ENCODE results near the gene PLXNA1. TPM values are rescaled to one million over a fixed set of nuclear protein-coding genes. Genes with fewer than 3 reads are reported as not detected.

Gene PLXNA1
- total RNA-seq = 10 to 100 TPM; 21.3 to 32.2 (median 25.9) TPM

DNA sequence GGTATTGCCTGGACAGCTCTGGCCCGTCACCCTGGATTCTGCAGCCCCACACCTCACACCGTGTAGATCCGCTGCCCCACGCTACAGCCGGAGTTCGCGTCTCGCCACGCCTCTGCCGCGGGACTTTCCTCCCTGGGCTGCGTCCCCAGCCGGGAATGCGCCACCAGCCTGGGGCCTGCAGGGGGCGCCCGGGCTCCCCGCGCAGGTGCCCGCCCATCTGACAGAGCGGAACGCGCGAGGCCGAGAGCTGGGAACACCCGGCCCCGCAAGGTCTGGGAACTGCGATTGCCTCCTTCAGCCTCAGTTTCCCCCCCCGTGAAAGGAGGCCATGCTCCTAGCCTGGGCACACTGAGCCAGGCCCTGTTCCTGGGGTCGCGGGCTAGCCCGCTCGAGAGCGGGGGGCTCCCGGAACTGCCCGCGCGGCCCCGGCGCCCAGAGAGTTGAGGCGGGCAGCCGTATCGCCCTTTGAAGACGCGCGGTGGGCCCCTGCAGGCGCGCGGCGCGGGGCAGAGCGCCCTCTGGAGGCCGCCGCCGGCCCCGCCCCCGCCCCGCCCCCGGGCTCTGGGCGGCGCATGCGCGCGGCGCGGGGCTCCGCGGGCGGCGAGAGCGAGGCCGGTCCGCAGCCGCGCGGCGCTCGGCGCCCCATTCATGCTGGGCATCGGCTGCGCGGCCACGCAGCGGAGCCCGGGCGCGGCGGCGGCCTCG, at the start of gene PLXNA1:
TSS of gene PLXNA1 (plus strand) at position 645 of the 705 bp plus-strand sequence. CDS start 5,479 bp downstream, outside the sequence.
- DNase-seq (ENCODE audit: low spot score in 2 of 2) = no peak
- H3K4me1 ChIP-seq = peaks cover 3 to 6% of the 10 kb centered on the region in 2 donors
- intact Hi-C loops (cut with DNase I; ENCODE audit: low total_unique reads) = loop anchor here (5.0 kb wide), 1 partner anchor 230 kb away; no protein-coding TSS in a partner anchor
- peak within 1 kb of the TSS; percentile 85 to 94 (median 87) for H3K4me3 ChIP-seq
- H3K27me3 ChIP-seq = no peaks in the 10 kb centered on the region
- H3K27ac ChIP-seq = peak within 1 kb of the TSS; percentile 54 to 82
- TF ChIP-seq, protein P1, sequence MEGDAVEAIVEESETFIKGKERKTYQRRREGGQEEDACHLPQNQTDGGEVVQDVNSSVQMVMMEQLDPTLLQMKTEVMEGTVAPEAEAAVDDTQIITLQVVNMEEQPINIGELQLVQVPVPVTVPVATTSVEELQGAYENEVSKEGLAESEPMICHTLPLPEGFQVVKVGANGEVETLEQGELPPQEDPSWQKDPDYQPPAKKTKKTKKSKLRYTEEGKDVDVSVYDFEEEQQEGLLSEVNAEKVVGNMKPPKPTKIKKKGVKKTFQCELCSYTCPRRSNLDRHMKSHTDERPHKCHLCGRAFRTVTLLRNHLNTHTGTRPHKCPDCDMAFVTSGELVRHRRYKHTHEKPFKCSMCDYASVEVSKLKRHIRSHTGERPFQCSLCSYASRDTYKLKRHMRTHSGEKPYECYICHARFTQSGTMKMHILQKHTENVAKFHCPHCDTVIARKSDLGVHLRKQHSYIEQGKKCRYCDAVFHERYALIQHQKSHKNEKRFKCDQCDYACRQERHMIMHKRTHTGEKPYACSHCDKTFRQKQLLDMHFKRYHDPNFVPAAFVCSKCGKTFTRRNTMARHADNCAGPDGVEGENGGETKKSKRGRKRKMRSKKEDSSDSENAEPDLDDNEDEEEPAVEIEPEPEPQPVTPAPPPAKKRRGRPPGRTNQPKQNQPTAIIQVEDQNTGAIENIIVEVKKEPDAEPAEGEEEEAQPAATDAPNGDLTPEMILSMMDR (IDR thresholded peaks at IDR 0.05) = peak; percentile 79 to 89 (median 86)
- TF ChIP-seq POLR2A (IDR thresholded peaks at IDR 0.05) (no peak), POLR2AphosphoS5 (IDR thresholded peaks at IDR 0.05) (peak in 1 of 3 donors; percentile 11)
- no peaks in the 10 kb centered on the region for H3K9me3 ChIP-seq
- H3K36me3 ChIP-seq = no peaks in the 10 kb centered on the region

DNA sequence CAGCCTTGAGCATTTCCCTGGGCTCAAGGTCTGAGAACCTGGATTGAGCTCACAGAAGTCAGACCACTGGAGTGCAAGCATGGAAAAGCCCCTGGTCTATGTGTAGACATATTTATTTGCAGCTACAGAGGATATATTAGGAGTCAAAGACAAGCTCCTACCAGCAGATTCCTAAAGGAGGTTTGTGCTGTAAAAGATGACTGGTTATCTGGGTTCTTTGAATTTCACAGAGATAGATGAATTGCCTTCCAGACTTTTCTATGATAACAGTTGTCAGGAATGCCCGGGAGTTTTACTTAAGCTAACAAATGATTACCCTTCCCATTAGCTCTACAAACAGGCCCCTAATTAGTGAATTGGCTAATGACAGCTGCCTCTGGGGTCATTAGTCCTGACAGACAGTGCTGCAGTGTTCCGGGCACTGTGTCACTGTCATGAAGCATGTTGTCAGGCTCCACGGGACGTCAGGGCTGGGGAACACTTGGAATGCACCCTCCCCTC, 48.8 kb upstream of the PLXNA1 start:
- no peak overlapping the region for H3K27ac ChIP-seq
- intact Hi-C loops (cut with DNase I; ENCODE audit: low total_unique reads) = no loop called here

DNA sequence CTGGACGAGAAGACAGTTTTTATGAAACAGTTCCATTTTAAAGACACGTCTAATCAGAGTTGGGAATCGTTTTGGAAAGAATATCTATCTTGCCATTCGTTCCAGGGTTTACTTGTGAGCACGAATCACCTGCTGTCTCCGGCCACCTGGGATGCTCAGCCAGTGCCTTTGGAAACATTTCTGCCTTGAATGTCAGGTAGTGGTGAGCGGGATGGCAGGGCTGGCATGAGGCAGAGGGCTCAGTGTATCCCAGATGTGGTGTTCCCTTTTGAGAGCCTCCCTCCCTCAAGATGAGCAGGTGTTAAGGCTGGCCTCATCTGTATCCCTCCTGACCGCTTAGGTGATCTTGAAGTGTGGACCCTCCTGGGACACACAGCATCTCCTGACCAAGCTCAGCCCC, 47.9 kb upstream of the PLXNA1 start:
- Histone ChIP-seq H3K27me3 (no peaks in the 10 kb centered on the region), H3K9me3 (no peaks in the 10 kb centered on the region), H3K4me1 (peaks cover 0 to 3% of the 10 kb centered on the region in 2 donors), H3K4me3 (no peak overlapping the region), H3K27ac (no peak overlapping the region), H3K36me3 (no peaks in the 10 kb centered on the region)
- intact Hi-C loops (cut with DNase I; ENCODE audit: low total_unique reads) = no loop called here
- TF ChIP-seq, protein P1 (IDR thresholded peaks at IDR 0.05) = no peak
- no peak for TF ChIP-seq POLR2A (IDR thresholded peaks at IDR 0.05)
- no peak for TF ChIP-seq POLR2AphosphoS5 (IDR thresholded peaks at IDR 0.05)
- no peak for DNase-seq (ENCODE audit: low spot score in 2 of 2)

More for the DNA sequence above, 48.8 kb upstream of the PLXNA1 start:
- Histone ChIP-seq H3K9me3 (no peaks in the 10 kb centered on the region), H3K4me3 (no peak overlapping the region), H3K36me3 (no peaks in the 10 kb centered on the region), H3K4me1 (peaks cover 0 to 3% of the 10 kb centered on the region in 2 donors), H3K27me3 (no peaks in the 10 kb centered on the region)
- TF ChIP-seq, protein P1 (IDR thresholded peaks at IDR 0.05) = no peak
- TF ChIP-seq POLR2A (IDR thresholded peaks at IDR 0.05) (no peak), POLR2AphosphoS5 (IDR thresholded peaks at IDR 0.05) (no peak)
- no peak for DNase-seq (ENCODE audit: low spot score in 2 of 2)

DNA sequence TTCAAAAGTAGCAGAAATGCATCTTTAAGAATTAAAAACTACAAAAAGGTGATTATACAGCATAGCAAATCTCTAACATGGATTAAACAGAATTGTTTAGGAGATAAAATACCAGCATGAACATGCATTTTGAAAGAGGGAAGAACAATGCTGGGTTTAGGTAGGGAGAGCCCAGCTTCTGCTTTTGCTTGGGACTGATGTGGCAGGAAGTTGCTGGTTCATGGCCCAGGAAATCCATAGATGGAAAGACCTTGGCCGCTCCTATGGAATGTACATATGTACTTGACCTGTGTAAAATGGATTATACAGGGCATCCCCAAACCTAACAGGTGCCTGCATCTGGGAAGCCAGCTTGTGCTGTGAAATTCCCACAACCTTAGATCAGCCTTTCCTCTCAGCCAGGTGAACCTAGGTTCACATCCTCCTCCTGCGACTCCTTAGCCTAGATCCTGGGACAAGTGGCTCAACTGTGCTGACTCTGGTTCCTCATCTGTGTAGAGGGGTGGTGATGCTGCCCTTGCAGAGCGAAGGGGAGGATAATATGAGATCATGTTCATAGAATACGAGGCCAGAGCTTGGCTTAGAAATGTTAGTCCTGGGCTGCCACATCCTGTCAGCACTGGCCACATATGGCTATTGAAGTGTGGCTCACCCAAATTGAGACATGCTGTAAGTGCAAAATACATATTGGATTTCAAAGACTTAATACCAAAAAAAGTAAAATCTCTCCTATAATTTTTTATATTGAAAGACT, 47.0 kb upstream of the PLXNA1 start:
- Histone ChIP-seq H3K4me3 (no peak overlapping the region), H3K27ac (no peak overlapping the region), H3K27me3 (no peaks in the 10 kb centered on the region), H3K36me3 (no peaks in the 10 kb centered on the region), H3K9me3 (no peaks in the 10 kb centered on the region), H3K4me1 (peaks cover 0 to 3% of the 10 kb centered on the region in 2 donors)
- TF ChIP-seq POLR2A (IDR thresholded peaks at IDR 0.05) (no peak), POLR2AphosphoS5 (IDR thresholded peaks at IDR 0.05) (no peak)
- TF ChIP-seq, protein P1 (IDR thresholded peaks at IDR 0.05) = no peak
- intact Hi-C loops (cut with DNase I; ENCODE audit: low total_unique reads) = no loop called here
- no peak for DNase-seq (ENCODE audit: low spot score in 2 of 2)
